Astrocyte of the cerebellum (primary cell): ENCODE data around the gene CLDN4.
"Not testable (repeated sequence)": the region's sequence is repeated elsewhere in the genome, so short reads cannot be mapped to it uniquely, and the experiment has no call there.

Source experiments
- DNase-seq: peaks from one replicate; pipeline ENCODE4 v3.0.0-alpha.2; 2011; ENCODE audit warnings: low read depth
- H3K4me3 ChIP-seq: 2 replicates; pipeline ENCODE4 v1.5.1; 2011; ENCODE audit warnings: mild to moderate bottlenecking, low read depth, low read length, moderate library complexity
- CTCF ChIP-seq: IDR thresholded peaks from 2 replicates; pipeline ENCODE4 v1.5.1; 2012; ENCODE audit warnings: low read length, low read depth, moderate library complexity, mild to moderate bottlenecking; ENCODE audit errors: missing control alignments
- in situ Hi-C: cut with HindIII; loops from 2 replicates; pipeline ENCODE4 v1.10.0; 2017; ENCODE audit warnings: low sequenced_read_pairs

Gene CLDN4

GRCh38 chr7:73831584-73831833 is 713 bp downstream of the CLDN4 start:
- in situ Hi-C loops = loop anchor here (25.0 kb wide), 1 partner anchor 219 kb away; the partner anchor contains the start of gene MLXIPL
- H3K4me3 ChIP-seq = no peak overlapping the region
- no peak for TF ChIP-seq CTCF
- no peak for DNase-seq

- TF ChIP-seq CTCF = no peak
- in situ Hi-C loops = loop anchor here (25.0 kb wide), 1 partner anchor 220 kb away; the partner anchor contains the start of gene MLXIPL
- no peak overlapping the region for H3K4me3 ChIP-seq
- DNase-seq = no peak
Observed at GRCh38 chr7:73831834-73832651, 1.2 kb downstream of the CLDN4 start.

GRCh38 chr7:73832806-73833205 is 2.0 kb downstream of the CLDN4 start:
- in situ Hi-C loops = loop anchor here (25.0 kb wide), 1 partner anchor 221 kb away; the partner anchor contains the start of gene MLXIPL
- TF ChIP-seq CTCF = no peak
- H3K4me3 ChIP-seq = no peak overlapping the region
- DNase-seq = no peak

- H3K4me3 ChIP-seq = no peak overlapping the region
- in situ Hi-C loops = loop anchor here (25.0 kb wide), 1 partner anchor 221 kb away; the partner anchor contains the start of gene MLXIPL
- DNase-seq = no peak
- TF ChIP-seq CTCF = no peak
Observed at GRCh38 chr7:73833251-73833919, 2.6 kb downstream of the CLDN4 start.

GRCh38 chr7:73834626-73835191 is 3.9 kb downstream of the CLDN4 start:
- TF ChIP-seq CTCF = no peak
- in situ Hi-C loops = loop anchor here (25.0 kb wide), 1 partner anchor 222 kb away; the partner anchor contains the start of gene MLXIPL
- no peak overlapping the region for H3K4me3 ChIP-seq
- no peak for DNase-seq

GRCh38 chr7:73837167-73837566 is 6.4 kb downstream of the CLDN4 start:
- H3K4me3 ChIP-seq, DNase-seq: not testable (repeated sequence)
- in situ Hi-C loops = loop anchor here (25.0 kb wide), 1 partner anchor 225 kb away; the partner anchor contains the start of gene MLXIPL

GRCh38 chr7:73838642-73839041 is 7.8 kb downstream of the CLDN4 start:
- no peak for DNase-seq
- in situ Hi-C loops = loop anchor here (25.0 kb wide), 1 partner anchor 226 kb away; the partner anchor contains the start of gene MLXIPL
- TF ChIP-seq CTCF = no peak

More at GRCh38 chr7:73838642-73839041, 7.8 kb downstream of the CLDN4 start:
- no peak overlapping the region for H3K4me3 ChIP-seq
